Upper lobe of left lung (tissue), 6 donors: ENCODE results near the gene DGCR2. TPM values are rescaled to one million over a fixed set of nuclear protein-coding genes. Genes with fewer than 3 reads are reported as not detected.

Experiments used
- ATAC-seq, 2 donors: fragments of 200-7000 bp; cut with Tn5 transposase; one replicate each; pipeline ENCODE4 v1.9.1; 2022; ENCODE audit warnings: mild to moderate bottlenecking in 2 of 2, moderate library complexity in 2 of 2; ENCODE audit not compliant: low FRiP score in 2 of 2
- DNase-seq, 2 donors: peaks; one replicate each; pipeline ENCODE4 v3.0.0-alpha.2; 2019 to 2020
- H3K27ac ChIP-seq, 4 donors: fragments of 200-600 bp; sonication (generic); one replicate each; pipeline ENCODE4 v1.5.1; 2016 to 2019
- H3K27me3 ChIP-seq, 4 donors: fragments of 200-600 bp; sonication (generic); one replicate each; pipeline ENCODE4 v1.5.1; 2017 to 2019
- H3K36me3 ChIP-seq, 4 donors: fragments of 200-600 bp; sonication (generic); one replicate each; pipeline ENCODE4 v1.5.1; 2016 to 2019
- H3K4me1 ChIP-seq, 4 donors: fragments of 200-600 bp; sonication (generic); one replicate each; pipeline ENCODE4 v1.5.1; 2018 to 2019
- H3K4me3 ChIP-seq, 4 donors: fragments of 200-600 bp; sonication (generic); one replicate each; pipeline ENCODE4 v1.5.1; 2017 to 2019; ENCODE audit warnings: mild to moderate bottlenecking in 2 of 4, moderate library complexity in 1 of 4
- H3K9me3 ChIP-seq, 4 donors: fragments of 200-600 bp; sonication (generic); one replicate each; pipeline ENCODE4 v1.5.1; 2018 to 2019
- EP300 ChIP-seq, 4 donors: sonication (generic); formaldehyde crosslinking; IDR thresholded peaks; one replicate each; pipeline ENCODE4 v1.5.1; 2017; ENCODE audit warnings: antibody characterized with exemption in 4 of 4, control low read depth in 2 of 4
- POLR2A ChIP-seq, 4 donors: fragments of 450-650 bp; IDR thresholded peaks; one replicate each; pipeline ENCODE4 v1.5.1; 2016 to 2017; ENCODE audit warnings: antibody characterized with exemption in 4 of 4, mild to moderate bottlenecking in 2 of 4
- POLR2AphosphoS5 ChIP-seq, 2 donors: sonication (generic); formaldehyde crosslinking; IDR thresholded peaks; one replicate each; pipeline ENCODE4 v1.5.1; 2017; ENCODE audit warnings: antibody characterized with exemption in 2 of 2
- WGBS, 2 donors: methylation state at CpG; one replicate each; pipeline ENCODE4 v1.1.5; 2017 to 2018; 5-methylcytosine and 5-hydroxymethylcytosine counted together
- total RNA-seq, 6 donors: library from RNA; depleted of rRNA in 4 of 6; stranded (reverse); fragments of >200 nt in 4 of 6; gene quantifications; one replicate each; pipeline versions ENCODE4 v1.1.0 to v1.2.1, GENCODE V29; 2016 to 2021
- TF ChIP-seq, protein P1 (sequence below), 6 experiments: fragments of 450-650 bp in 4 of 6; fragments of 200-600 bp in 2 of 6; sonication (generic) in 2 of 6; IDR thresholded peaks; one replicate each; pipeline ENCODE4 v1.5.1; 2016 to 2019; ENCODE audit warnings: antibody characterized with exemption in 6 of 6
- donor health status: DM: no; HTN: no; CAD: no; lungs with moderate emphysema.
- donor health status: DM: no; HTN: yes; CAD: no; lungs with severe emphysema.

DGCR2 gene
- total RNA-seq, 6 donors from 2014 or later, result 65.9 to 101 (median 89.9) TPM

DNA sequence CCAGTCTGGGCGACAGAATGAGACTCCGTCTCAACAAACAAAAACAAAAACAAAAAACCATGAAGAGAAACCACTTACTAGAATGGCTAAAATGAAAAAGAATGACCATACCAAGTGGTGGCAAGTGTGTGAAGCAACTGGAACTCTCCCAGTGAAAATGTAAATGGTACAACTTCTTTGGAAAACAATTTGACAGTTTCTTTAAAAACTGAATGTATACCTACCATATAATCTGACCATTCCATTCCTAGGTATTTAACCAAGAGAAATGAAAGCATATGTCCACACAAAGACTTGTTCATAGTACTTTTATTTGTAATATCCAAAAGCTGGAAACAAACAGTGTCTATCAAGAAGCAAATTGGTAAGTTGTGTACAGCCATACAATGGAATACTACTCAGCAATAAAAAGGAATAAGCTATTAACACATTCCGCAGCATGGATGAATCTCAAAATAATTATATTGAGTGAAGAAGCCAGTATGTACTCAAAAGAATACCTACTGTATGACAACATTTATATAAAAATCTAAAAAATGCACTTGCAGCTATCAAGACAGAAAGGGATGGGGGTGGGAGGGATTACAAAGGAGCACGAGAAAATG, 27.7 kb downstream of the DGCR2 start:
- TF ChIP-seq, protein P1, sequence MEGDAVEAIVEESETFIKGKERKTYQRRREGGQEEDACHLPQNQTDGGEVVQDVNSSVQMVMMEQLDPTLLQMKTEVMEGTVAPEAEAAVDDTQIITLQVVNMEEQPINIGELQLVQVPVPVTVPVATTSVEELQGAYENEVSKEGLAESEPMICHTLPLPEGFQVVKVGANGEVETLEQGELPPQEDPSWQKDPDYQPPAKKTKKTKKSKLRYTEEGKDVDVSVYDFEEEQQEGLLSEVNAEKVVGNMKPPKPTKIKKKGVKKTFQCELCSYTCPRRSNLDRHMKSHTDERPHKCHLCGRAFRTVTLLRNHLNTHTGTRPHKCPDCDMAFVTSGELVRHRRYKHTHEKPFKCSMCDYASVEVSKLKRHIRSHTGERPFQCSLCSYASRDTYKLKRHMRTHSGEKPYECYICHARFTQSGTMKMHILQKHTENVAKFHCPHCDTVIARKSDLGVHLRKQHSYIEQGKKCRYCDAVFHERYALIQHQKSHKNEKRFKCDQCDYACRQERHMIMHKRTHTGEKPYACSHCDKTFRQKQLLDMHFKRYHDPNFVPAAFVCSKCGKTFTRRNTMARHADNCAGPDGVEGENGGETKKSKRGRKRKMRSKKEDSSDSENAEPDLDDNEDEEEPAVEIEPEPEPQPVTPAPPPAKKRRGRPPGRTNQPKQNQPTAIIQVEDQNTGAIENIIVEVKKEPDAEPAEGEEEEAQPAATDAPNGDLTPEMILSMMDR (IDR thresholded peaks at IDR 0.05), result no peak
- no peak for TF ChIP-seq POLR2AphosphoS5 (IDR thresholded peaks at IDR 0.05)
- no peak for TF ChIP-seq POLR2A (IDR thresholded peaks at IDR 0.05)
- no peak for TF ChIP-seq EP300 (IDR thresholded peaks at IDR 0.05)
- Histone ChIP-seq H3K36me3 (peaks cover 0 to 18% (median 0%) of the 10 kb centered on the region in 4 donors), H3K27ac (no peak overlapping the region), H3K9me3 (no peaks in the 10 kb centered on the region), H3K4me3 (no peak overlapping the region), H3K4me1 (peaks cover 6 to 26% (median 16%) of the 10 kb centered on the region in 4 donors), H3K27me3 (no peaks in the 10 kb centered on the region)
- ATAC-seq (no peak), DNase-seq (no peak)
- WGBS, 2 donors, result 86 to 98% methylated on average over 4 of the region's 4 CpGs

DNA sequence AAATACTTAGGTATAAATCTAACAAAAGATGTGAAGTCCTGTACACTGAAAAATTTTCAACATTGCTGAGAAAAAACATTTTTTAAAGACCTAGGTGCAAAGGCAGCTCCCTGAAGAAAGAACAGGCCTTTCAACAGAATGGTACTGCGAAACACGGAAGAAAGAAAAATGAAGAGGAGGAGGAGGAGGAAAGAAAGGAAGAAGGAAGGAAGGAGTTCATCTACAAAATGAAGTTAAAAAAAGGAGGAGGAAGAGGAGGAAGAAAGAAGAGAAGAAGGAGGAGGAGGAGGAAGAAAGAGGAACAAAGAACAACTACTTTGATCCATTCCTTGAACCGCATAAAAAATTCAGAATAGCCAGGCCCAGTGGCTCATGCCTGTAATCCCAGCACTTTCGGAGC, 29.5 kb downstream of the DGCR2 start:
- 88 to 95% methylated on average over 4 of the region's 4 CpGs for WGBS, 2 donors
- H3K9me3 ChIP-seq, result no peaks in the 10 kb centered on the region

DNA sequence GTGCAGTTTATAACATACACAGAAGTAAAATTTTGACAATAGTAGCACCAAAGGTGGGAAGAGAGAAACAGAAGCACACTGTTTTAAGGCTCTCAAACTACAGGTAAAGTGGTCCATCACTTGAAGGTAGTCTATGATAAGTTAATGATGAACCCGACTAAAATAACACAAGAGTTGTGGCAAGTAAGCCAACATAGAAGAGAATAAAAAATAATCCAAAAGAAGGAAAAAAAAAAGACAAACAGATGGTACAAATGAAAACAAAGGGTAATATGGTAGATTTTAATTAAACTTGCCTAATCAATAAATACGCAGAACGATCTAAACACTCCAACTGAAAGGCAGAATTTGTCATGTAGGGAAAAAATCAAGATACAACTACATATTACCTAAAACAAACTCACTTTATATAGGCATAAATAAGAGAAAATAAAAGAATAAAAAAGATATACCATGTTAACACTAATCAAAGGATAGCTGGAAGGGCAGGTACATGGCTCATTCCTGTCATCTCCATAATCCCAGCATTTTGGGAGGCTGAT, 31.6 kb downstream of the DGCR2 start:
- WGBS, 2 donors, result 93% methylated on average over 3 of the region's 3 CpGs
- peaks cover 0 to 34% (median 13%) of the 10 kb centered on the region in 4 donors for H3K36me3 ChIP-seq
- H3K4me1 ChIP-seq, result peaks cover 5 to 11% (median 8%) of the 10 kb centered on the region in 4 donors
- H3K4me3 ChIP-seq, result no peak overlapping the region
- no peaks in the 10 kb centered on the region for H3K9me3 ChIP-seq
- no peak for TF ChIP-seq EP300 (IDR thresholded peaks at IDR 0.05)
- TF ChIP-seq POLR2AphosphoS5 (IDR thresholded peaks at IDR 0.05), result no peak
- TF ChIP-seq POLR2A (IDR thresholded peaks at IDR 0.05), result no peak
- TF ChIP-seq, protein P1 (IDR thresholded peaks at IDR 0.05), result no peak
- ATAC-seq (no peak), DNase-seq (no peak)
- H3K27me3 ChIP-seq, result no peaks in the 10 kb centered on the region
- H3K27ac ChIP-seq, result no peak overlapping the region

More for the DNA sequence above, 29.5 kb downstream of the DGCR2 start:
- ATAC-seq, result no peak
- DNase-seq, result no peak
- TF ChIP-seq EP300 (IDR thresholded peaks at IDR 0.05) (no peak), POLR2A (IDR thresholded peaks at IDR 0.05) (no peak), POLR2AphosphoS5 (IDR thresholded peaks at IDR 0.05) (no peak)
- TF ChIP-seq, protein P1 (IDR thresholded peaks at IDR 0.05), result no peak
- Histone ChIP-seq H3K4me3 (no peak overlapping the region), H3K27ac (no peak overlapping the region), H3K27me3 (no peaks in the 10 kb centered on the region), H3K4me1 (peaks cover 2 to 10% (median 4%) of the 10 kb centered on the region in 4 donors), H3K36me3 (peaks cover 0 to 25% (median 11%) of the 10 kb centered on the region in 4 donors)

GRCh38 chr22:19090183-19090582, 32.0 kb downstream of the DGCR2 start:
- 90 to 94% methylated on average over 2 of the region's 2 CpGs for WGBS, 2 donors
- H3K27ac ChIP-seq, result no peak overlapping the region
- no peak for TF ChIP-seq POLR2A (IDR thresholded peaks at IDR 0.05)

DNA sequence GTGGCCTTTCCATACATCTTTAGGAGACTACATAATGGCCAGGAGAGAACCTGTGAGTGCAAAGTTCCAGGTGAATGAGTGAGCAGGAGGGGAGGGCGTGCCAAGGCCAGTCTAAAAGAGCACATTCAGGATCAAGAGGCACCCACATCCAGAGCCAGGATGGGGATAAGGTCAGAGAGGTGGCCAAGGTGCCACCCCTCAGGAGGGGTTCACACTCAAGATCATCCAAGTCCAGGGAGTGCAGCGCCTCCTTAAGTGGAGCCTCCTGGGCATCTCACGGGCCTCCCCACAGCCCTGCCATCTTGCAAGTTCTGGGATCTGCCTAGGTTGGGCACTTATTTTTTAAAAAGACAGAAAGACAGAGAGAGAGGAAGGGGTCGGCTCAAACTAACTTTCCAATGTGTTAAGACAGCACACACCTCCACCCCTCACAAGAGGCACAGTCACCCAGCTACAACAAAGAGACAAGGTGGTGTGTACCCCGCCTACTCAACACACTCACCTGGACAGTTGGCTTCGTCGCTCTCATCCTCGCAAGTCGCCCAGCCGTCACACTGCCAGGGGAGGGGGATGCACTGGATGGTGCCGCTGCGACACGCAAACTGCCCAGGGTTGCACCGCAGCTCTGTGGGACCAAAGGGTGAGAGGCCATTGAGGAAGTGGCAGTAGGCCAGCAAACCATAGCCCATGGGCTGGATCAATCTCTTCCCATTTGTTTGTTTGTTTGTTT, 33.2 kb downstream of the DGCR2 start:
- no peak for ATAC-seq
- Histone ChIP-seq H3K4me1 (peaks cover 7 to 16% (median 14%) of the 10 kb centered on the region in 4 donors), H3K4me3 (no peak overlapping the region), H3K36me3 (peaks cover 0 to 27% (median 13%) of the 10 kb centered on the region in 4 donors), H3K27ac (no peak overlapping the region), H3K9me3 (no peaks in the 10 kb centered on the region), H3K27me3 (no peaks in the 10 kb centered on the region)
- TF ChIP-seq EP300 (IDR thresholded peaks at IDR 0.05) (no peak), POLR2A (IDR thresholded peaks at IDR 0.05) (no peak), POLR2AphosphoS5 (IDR thresholded peaks at IDR 0.05) (no peak)
- TF ChIP-seq, protein P1 (IDR thresholded peaks at IDR 0.05), result no peak
- 95 to 97% methylated on average over 13 to 14 of the region's 14 CpGs for WGBS, 2 donors
- peak in 1 of 2 donors; percentile 36 for DNase-seq

More at GRCh38 chr22:19090183-19090582, 32.0 kb downstream of the DGCR2 start:
- Histone ChIP-seq H3K9me3 (no peaks in the 10 kb centered on the region), H3K36me3 (peaks cover 0 to 34% (median 13%) of the 10 kb centered on the region in 4 donors), H3K4me3 (no peak overlapping the region), H3K27me3 (no peaks in the 10 kb centered on the region), H3K4me1 (peaks cover 7 to 16% (median 12%) of the 10 kb centered on the region in 4 donors)
- ATAC-seq (no peak), DNase-seq (no peak)
